Amniotic epithelial cell (primary cell): Measurements from ENCODE around the gene CCDC63.

Experiments
- DNase-seq: peaks from one replicate; pipeline ENCODE4 v3.0.0-alpha.2; 2010; ENCODE audit warnings: low read depth

CCDC63 gene

GRCh38 chr12:110885152-110885840 lies 38.5 kb downstream of the CCDC63 start:
- no peak for DNase-seq

DNA sequence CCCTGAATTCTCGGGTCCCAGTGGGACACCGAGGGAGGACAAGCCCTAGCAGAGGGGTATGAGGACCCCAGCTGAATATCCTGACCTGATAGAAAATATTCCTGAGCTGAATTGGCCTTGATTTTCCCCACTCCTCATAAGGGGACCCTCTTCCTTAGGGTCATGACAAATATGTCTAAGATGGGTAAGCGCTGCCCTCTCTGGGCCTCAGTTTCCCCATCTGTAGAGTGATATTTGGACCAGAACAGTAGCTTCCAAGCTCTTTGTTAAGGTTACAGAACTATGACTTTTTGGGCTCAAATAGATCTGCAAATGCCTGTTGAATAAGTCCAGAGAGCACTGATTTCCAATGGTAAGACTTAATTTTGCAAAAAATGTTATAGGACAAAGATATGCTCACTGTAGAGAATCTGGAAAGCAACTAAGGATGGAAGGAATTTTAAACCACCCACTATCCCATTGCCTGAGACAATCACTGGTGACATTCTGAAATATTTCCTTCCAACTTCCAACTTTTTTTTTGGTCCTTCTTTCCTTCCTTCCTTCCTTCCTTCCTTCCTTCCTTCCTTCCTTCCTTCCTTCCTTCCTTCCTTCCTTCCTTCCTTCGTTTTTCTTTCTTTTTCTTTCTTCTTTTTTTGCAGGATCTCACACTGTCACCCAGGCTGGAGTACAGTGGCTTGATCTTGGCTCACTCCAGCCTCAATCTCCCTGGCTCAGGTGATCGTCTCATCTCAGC lies 41.6 kb downstream of the CCDC63 start:
- no peak for DNase-seq

- no peak for DNase-seq
Observed at GRCh38 chr12:110889361-110889760, 42.6 kb downstream of the CCDC63 start.

GRCh38 chr12:110893956-110894355 lies 47.2 kb downstream of the CCDC63 start:
- no peak for DNase-seq

DNA sequence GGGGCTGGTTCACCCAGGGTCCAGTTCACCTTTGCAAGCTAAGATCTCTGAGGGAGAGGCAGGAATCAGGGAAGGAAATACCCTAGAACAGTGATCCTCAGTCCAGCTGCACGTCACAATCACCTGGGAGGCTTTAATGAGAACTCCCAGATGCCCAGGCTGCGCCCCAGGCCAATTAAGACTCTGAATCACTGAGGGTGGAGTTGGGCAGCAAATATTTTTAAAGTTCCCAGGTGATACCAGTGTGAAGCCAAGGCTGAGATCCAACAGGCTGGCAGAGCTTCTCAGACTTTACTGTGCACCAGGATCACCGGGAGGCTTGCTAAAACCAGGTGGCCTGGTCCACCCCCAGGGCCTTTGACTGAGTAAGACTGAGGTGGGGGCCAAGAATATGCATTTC lies 49.8 kb downstream of the CCDC63 start:
- no peak for DNase-seq

DNA sequence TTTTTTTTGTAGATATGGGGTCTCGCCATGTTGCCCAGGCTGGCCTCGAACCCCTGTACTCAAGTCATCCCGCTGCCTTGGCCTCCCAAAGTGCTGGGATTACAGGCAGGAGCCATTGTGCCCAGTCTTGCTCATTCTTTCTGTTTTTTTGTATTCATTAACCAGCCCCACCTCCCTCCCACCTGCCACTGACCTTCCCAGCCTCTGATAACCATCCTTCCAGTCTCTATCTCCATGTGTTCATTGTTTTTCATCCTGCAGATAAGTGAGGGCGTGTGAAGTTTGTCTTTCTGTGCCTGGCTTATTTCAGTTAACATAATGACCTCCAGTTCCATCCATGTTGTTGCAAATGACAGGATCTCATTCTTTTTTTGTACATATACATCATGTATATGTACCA lies 54.6 kb downstream of the CCDC63 start:
- DNase-seq: no peak

DNA sequence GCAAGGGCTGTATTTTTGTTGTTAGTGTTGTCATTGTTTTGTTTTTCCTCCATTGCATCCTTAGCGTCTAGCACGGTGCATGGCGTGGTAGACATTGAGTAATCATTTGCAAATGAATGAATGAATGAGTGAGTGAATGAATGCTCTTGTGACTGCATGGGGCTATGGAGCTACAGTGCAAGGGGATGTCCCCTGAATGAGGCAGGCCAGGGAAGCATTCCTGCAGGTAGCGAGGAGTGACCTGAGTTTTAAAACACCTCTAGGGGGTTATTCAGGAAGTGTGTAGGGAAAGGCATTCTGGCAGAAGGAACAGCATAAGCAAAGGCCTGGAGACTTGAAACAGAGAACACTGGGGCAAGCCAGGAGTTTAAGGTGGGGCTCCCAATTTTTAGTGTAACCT lies 56.7 kb downstream of the CCDC63 start:
- DNase-seq: no peak

GRCh38 chr12:110906083-110906482 lies 59.3 kb downstream of the CCDC63 start:
- DNase-seq: no peak

GRCh38 chr12:110906516-110906915 lies 59.7 kb downstream of the CCDC63 start:
- DNase-seq: no peak

DNA sequence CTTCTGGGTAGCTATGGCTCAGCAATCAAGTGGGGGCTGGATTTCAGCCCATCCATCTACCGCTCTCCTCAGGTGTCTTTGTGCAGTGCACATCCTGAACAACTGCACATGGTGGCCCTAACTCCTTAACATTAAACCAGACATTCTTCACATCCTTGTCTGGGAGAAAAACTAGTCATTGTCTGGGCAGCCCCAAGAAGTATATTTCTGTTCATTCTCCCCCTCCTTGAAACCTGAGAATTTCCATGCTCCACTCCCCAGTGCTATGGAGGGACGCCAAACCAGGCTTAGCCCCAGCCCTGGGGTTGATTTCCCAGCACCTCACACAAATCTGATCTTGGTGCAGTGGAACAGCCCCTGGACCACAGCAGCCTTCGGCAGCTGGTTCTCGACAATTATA lies 60.2 kb downstream of the CCDC63 start:
- DNase-seq: peak; percentile 7

DNA sequence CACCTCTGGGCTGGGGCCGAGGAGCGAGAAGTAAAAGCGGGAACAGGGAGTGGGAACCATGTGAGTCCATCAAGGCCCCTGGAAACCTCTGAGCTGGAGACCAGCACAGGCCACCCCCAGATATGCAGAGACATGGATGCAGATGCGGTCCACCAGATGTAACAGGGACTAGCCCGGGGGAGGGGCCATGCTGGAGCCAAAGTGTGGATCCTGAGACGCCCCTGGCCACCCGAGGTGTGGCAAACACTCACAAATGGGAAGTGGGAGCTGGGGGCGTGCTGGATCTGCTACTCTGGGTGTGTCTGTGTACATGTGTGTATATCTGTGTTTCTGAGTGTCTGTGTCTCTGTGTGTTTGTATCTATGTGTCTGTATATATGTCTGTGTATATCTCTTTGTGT lies 60.8 kb downstream of the CCDC63 start:
- DNase-seq: no peak

DNA sequence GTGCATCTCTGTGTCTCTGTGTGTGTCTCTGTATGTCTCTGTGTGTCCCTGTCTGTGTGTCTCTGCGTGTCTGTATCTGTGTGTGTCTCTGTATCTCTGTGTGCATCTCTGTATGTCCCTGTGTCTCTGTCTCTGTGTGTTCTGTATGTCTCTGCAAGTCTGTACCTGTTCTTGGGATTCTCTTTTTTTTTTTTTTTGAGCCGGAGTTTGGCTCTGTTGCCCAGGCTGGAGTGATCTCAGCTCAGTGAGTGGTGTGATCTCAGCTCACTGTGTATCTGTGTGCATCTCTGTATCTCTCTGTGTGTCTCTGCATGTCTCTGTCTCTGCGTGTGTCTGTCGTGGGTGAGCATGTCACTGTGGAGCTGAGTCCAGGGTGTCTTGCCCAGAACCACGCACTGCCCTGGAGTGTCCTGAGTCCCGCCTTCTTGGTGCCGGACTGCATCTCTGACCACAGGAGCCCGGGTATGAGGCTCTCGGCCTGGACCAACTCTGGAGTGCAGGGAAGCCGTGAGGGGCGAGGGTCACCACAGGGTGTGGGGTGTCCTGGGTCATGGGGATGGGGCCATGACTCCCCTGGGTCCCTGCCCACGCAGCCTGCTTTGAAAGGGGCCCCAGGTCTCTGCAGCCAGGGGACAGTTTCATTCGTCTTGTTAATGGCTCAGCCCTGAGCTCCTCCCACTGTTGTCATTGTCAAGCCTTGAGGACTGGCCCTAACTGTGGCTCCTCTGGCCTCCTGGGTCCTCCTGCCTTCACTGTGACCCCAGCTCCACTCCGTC lies 61.8 kb downstream of the CCDC63 start:
- no peak for DNase-seq

DNA sequence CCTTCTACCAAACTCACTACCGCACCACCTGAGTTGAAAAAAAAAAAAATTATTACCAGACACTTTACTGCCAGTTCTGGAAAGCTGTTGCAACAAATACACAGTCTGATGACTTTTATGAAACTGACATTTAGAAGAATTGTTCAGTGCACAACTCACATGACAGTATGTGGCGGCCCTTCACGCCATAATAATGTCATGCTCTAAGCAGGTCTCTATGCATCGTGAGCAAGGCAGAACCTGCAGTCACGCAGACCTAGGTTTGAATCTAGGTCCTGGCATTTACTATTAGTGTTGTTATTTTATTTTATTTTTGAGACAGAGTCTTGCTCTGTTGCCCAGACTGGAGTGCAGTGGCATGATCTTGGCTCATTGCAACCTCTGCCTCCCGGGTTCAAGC lies 65.5 kb downstream of the CCDC63 start:
- no peak for DNase-seq

- DNase-seq: no peak
Observed at GRCh38 chr12:110913119-110914056, 66.6 kb downstream of the CCDC63 start.

GRCh38 chr12:110916295-110916875 lies 69.6 kb downstream of the CCDC63 start:
- peak; percentile 74 for DNase-seq

DNA sequence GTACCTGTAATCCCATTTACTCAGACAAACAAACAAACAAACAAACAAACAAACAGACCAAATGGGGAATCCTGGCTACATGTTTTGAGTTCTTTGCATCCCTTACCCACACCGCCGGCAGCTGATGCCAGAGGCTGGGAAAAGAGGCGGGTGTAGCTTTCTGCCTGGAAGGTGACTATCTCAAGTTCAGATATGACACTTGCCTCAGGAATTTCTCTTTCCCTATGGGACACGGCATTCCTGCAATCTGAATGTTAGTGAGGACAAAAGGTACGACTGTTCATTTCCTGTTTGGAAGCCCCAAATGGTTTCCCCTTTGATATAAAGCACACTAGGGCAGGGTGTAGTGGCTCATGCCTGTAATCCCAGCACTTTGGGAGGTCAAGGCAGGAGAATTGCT lies 70.7 kb downstream of the CCDC63 start:
- peak; percentile 68 for DNase-seq

DNA sequence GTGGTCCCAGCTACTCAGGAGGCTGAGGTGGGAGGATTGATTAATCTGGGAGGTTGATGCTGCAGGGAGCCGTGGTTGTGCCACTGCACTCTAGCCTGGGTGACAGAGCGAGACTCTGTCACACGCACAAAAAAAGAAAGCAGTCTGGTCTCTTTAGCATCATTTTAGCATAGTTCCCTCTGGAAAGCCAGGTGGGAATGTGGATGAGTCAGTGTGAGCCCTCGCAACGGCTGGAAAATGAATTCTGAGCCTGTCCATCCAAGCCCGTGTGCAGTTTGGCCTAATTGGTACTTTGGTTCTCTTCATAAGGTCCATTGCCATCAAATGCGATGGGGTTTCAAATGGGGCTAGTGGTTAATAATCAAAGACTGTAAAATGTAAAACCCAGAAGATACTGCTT lies 71.2 kb downstream of the CCDC63 start:
- DNase-seq: no peak

- DNase-seq: no peak
Observed at GRCh38 chr12:110919720-110920119, 72.9 kb downstream of the CCDC63 start.

DNA sequence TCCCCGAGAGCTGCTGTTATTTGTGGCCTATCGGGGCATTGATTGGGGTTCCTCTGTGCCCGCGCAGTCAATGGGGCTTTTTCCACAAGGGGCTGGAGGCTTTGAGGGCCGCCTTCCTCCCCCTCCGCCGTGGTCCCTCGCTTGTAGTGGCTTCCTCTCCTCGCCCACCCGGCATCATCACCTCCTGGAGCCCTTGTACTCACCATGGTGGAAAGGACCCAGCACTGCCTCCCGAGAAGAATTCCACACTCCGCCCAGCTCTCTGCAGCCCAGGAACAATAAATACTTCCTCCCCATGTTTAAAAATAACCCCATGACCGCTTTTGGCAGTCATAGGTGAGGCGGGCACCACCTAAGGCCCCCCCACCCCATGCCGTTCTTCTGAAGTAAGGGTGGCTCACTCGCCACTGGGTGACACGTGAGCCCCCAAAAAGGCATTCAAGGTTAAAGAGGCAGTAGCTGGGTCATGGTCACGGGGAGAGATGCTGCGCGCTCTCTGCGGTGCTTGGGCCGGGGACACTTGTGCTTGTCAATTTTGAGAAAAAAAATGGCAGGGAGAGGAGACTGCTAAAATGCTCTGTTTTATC lies 73.6 kb downstream of the CCDC63 start, which contains the start of gene MYL2:
Gene MYL2, minus strand, starts transcription at position 256 of the 587 bp plus-strand sequence. Its CDS starts 50 bp downstream, at position 206.
- DNase-seq: no peak

DNA sequence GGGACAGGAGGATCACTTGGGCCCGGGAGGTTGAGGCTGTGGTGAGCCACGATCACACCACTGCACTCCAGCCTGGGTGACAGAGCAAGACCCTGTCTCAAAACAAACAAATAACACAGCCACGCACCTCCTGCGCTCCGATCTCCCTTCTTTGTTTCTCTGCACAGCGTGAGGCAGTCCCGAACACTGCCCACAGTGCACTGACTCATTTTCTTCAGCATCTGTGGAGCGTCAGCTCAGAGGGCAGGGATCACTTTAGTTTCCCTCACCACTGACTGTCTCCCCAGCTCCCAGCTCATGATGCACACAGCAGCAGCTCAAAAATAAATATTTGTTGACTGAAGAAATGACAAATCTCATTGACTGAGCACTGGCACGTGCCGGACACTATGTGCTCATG lies 74.5 kb downstream of the CCDC63 start:
- DNase-seq: peak; percentile 74

- no peak for DNase-seq
Observed at GRCh38 chr12:110922652-110923051, 75.9 kb downstream of the CCDC63 start.
